K562 (cell line): ENCODE measurements around the gene RNH1. TPM values are rescaled to one million over a fixed set of nuclear protein-coding genes. Genes with fewer than 3 reads are reported as not detected.

Experiments
- AFF1 ChIP-seq, 2 experiments: fragments of 450-650 bp; IDR thresholded peaks; 2 replicates each; pipeline ENCODE4 v1.6.1; 2018; ENCODE audit warnings: mild to moderate bottlenecking in 2 of 2, low read depth in 1 of 2; ENCODE audit not compliant: partially characterized antibody in 2 of 2
- CREB1 ChIP-seq, 2 experiments: sonication (generic) in 1 of 2; formaldehyde crosslinking in 1 of 2; IDR thresholded peaks; 2 replicates each; pipeline versions ENCODE4 v1.6.1 to v1.8.0; 2012 to 2022; ENCODE audit warnings: inconsistent platforms in 1 of 2, mild to moderate bottlenecking in 1 of 2, missing genetic modification reagents in 1 of 2, moderate library complexity in 1 of 2
- CXXC5 ChIP-seq: fragments of 250-450 bp; sonication (Bioruptor Pico); IDR thresholded peaks from 2 replicates; pipeline ENCODE4 v1.8.0; 2022; ENCODE audit warnings: inconsistent platforms, mild to moderate bottlenecking, moderate library complexity
- DMBX1 ChIP-seq: fragments of 250-450 bp; sonication (Bioruptor Pico); IDR thresholded peaks from 2 replicates; pipeline ENCODE4 v1.8.0; 2022; ENCODE audit warnings: inconsistent platforms, mild to moderate bottlenecking, moderate library complexity, borderline replicate concordance
- ELF4 ChIP-seq: fragments of 450-650 bp; formaldehyde crosslinking; IDR thresholded peaks from 2 replicates; pipeline ENCODE4 v1.4.0; 2022; ENCODE audit warnings: missing genetic modification characterization
- HLTF ChIP-seq: fragments of 450-650 bp; IDR thresholded peaks from 2 replicates; pipeline ENCODE4 v1.6.1; 2016
- HNRNPK ChIP-seq: fragments of 200-400 bp; formaldehyde crosslinking; IDR thresholded peaks from one replicate; pipeline ENCODE4 v1.6.1; 2018; ENCODE audit warnings: mild to moderate bottlenecking, low read depth, low read length; ENCODE audit not compliant: poor library complexity, severe bottlenecking
- KAT7 ChIP-seq: sonication (generic); formaldehyde crosslinking; IDR thresholded peaks from 2 replicates; pipeline ENCODE4 v1.8.0; 2022; ENCODE audit warnings: missing genetic modification reagents, mild to moderate bottlenecking, borderline replicate concordance
- MNT ChIP-seq, 2 experiments: fragments of 450-650 bp; conservative IDR thresholded peaks; 2 replicates each; pipeline ENCODE4 v1.6.1; 2017; ENCODE audit warnings: mild to moderate bottlenecking in 2 of 2, moderate library complexity in 2 of 2
- NFATC3 ChIP-seq: fragments of 450-650 bp; IDR thresholded peaks from 2 replicates; pipeline ENCODE4 v1.6.1; 2017; ENCODE audit warnings: mild to moderate bottlenecking
- PML ChIP-seq: IDR thresholded peaks from 2 replicates; pipeline ENCODE4 v1.6.1; 2012; ENCODE audit warnings: low read length, inconsistent platforms
- POLR2H ChIP-seq: IDR thresholded peaks from 2 replicates; pipeline ENCODE4 v1.6.1; 2016; ENCODE audit warnings: missing genetic modification characterization, low read depth, mild to moderate bottlenecking, control low read depth, missing compliant biosample characterization, moderate library complexity
- PRDM10 ChIP-seq: fragments of 450-650 bp; IDR thresholded peaks from 2 replicates; pipeline ENCODE4 v1.6.1; 2018; ENCODE audit not compliant: partially characterized antibody
- SMARCA5 ChIP-seq: fragments of 450-650 bp; IDR thresholded peaks from 2 replicates; pipeline ENCODE4 v1.6.1; 2016
- STAG1 ChIP-seq: sonication (generic); formaldehyde crosslinking; IDR thresholded peaks from 2 replicates; pipeline ENCODE4 v1.5.0; 2020; ENCODE audit warnings: missing genetic modification reagents, borderline replicate concordance
- ZNF277 ChIP-seq: fragments of 250-450 bp; sonication (Bioruptor Pico); IDR thresholded peaks from 2 replicates; pipeline ENCODE4 v1.8.0; 2022; ENCODE audit warnings: inconsistent platforms, mild to moderate bottlenecking, moderate library complexity, borderline replicate concordance
- polyA plus RNA-seq, 8 experiments: library from polyadenylated mRNA; depleted of rRNA in 4 of 8; stranded (reverse) in 5 of 8; unstranded in 3 of 8; fragments of >200 nt; fragmentation: Nextera tagmentation in 2 of 8; fragmentation: Illumina TruSeq in 1 of 8; extraction: Ambion mirVana in 2 of 8; extraction: Trizol in 1 of 8; gene quantifications; 2 replicates each; pipeline versions ENCODE4 v1.2.1 to v1.2.3, GENCODE V29; 2011 to 2014; ENCODE audit warnings: inconsistent platforms in 1 of 8, missing spikeins in 1 of 8
- total RNA-seq, 7 experiments: library from RNA; depleted of rRNA in 6 of 7; stranded (reverse); fragments of >200 nt in 6 of 7; fragmentation: Illumina TruSeq in 2 of 7; extraction: Trizol in 2 of 7; gene quantifications; 2 replicates each; pipeline versions ENCODE4 v1.2.1 to v1.2.3, GENCODE V29; 2011 to 2021; ENCODE audit warnings: low replicate concordance in 1 of 7

The RNH1 gene
- total and polyA plus RNA-seq, 9 of the 15 experiments (the other 6 are each of a cell fraction or from before 2014, with no cell fraction given), result 2.5 to 160 (median 44.3) TPM

- TF ChIP-seq POLR2H, result 0 out of 2 replicates have a peak, but pooled peaks have one; percentile 35
- TF ChIP-seq PRDM10, result peak; percentile 1
- peak in 1 of 2 experiments; percentile 62; a peak in 2 of 4 replicates for TF ChIP-seq MNT (conservative IDR thresholded peaks at IDR 0.05)
- 0 out of 2 replicates have a peak, but pooled peaks have one; percentile 15 for TF ChIP-seq CXXC5 (CRISPR knock-in tag)
- TF ChIP-seq PML, result 0 out of 2 replicates have a peak, but pooled peaks have one; percentile 20
- no peak for TF ChIP-seq AFF1 (IDR thresholded peaks at IDR 0.05; ENCODE audit: low read depth in 1 of 2, partially characterized antibody in 2 of 2)
- no peak for TF ChIP-seq STAG1 (CRISPR knock-in tag)
- peak; percentile 5; the same call in 1 of the 2 replicates for TF ChIP-seq KAT7 (CRISPR knock-in tag)
- no peak for TF ChIP-seq HLTF
- no peak for TF ChIP-seq ELF4 (CRISPR knock-in tag)
- 0 out of 2 replicates have a peak, but pooled peaks have one; percentile 40 for TF ChIP-seq NFATC3
- TF ChIP-seq ZNF277 (CRISPR knock-in tag), result no peak
- TF ChIP-seq DMBX1 (CRISPR knock-in tag), result peak; percentile 41; the same call in 1 of the 2 replicates
- TF ChIP-seq SMARCA5, result no peak
- TF ChIP-seq CREB1 (IDR thresholded peaks at IDR 0.05), result no peak
- no peak for TF ChIP-seq CREB1 (CRISPR knock-in tag; IDR thresholded peaks at IDR 0.05)
- TF ChIP-seq HNRNPK, result no peak
- TF ChIP-seq, all 486 proteins: peak for 12
Observed at GRCh38 chr11:504994-505344, 2.1 kb downstream of the RNH1 start (continued).
